C1 segment of cervical spinal cord (tissue), 14 donors: ENCODE data around the gene FAM200A.
"Not testable (repeated sequence)": the region's sequence is repeated elsewhere in the genome, so short reads cannot be mapped to it uniquely, and the experiment has no call there.

ENCODE experiments used
- DNase-seq, 14 donors: peaks; one replicate each; lab custom pipeline; 2025; lab: John Stamatoyannopoulos, UW

FAM200A gene

GRCh38 chr7:99504603-99505323 lies 47.2 kb downstream of the FAM200A start, which contains the start of gene ZKSCAN5:
TSS of gene ZKSCAN5 (plus strand) at chr7:99504662. CDS start at chr7:99506045, 1,383 bp downstream.
- peak; percentile 97 to 100 (median 99) for DNase-seq

GRCh38 chr7:99504281-99504602 lies 47.7 kb downstream of the FAM200A start:
- no peak for DNase-seq

GRCh38 chr7:99501236-99501635 lies 50.7 kb downstream of the FAM200A start:
- not testable (repeated sequence) for DNase-seq

GRCh38 chr7:99500637-99501009 lies 51.3 kb downstream of the FAM200A start:
- no peak for DNase-seq

GRCh38 chr7:99499721-99500636 lies 51.9 kb downstream of the FAM200A start, which contains the start of gene ZNF394:
TSS of gene ZNF394 (minus strand) at chr7:99500281. CDS start at chr7:99500093, 188 bp downstream.
- DNase-seq: peak; percentile 33 to 96 (median 88)

GRCh38 chr7:99499371-99499720 lies 52.6 kb downstream of the FAM200A start:
- DNase-seq: no peak

GRCh38 chr7:99498546-99498944 lies 53.4 kb downstream of the FAM200A start:
- DNase-seq: no peak

GRCh38 chr7:99497766-99498545 lies 54.0 kb downstream of the FAM200A start:
- DNase-seq: no peak
